ENCODE results near the gene SGPP2.

- no peak for TF ChIP-seq CTCF (IDR thresholded peaks at IDR 0.05)
- TF ChIP-seq EZH2 (IDR thresholded peaks at IDR 0.05) = no peak
- TF ChIP-seq EZH2phosphoT487 (IDR thresholded peaks at IDR 0.05) = no peak
Observed at GRCh38 chr2:222465746-222466145, 41.4 kb downstream of the SGPP2 start.
